Stimulated activated CD8-positive, alpha-beta memory T cell treated with anti-CD3 and anti-CD28 coated beads, Interleukin-7, amount 100 ng/mL, for 4 hours (primary cell): ENCODE measurements around the gene TIMM17A.
"Not testable (repeated sequence)": the region's sequence is repeated elsewhere in the genome, so short reads cannot be mapped to it uniquely, and the experiment has no call there.

ENCODE experiments used
- DNase-seq, 2 donors: peaks; one replicate each; pipeline ENCODE4 v3.0.0-alpha.2; 2020; ENCODE audit warnings: low read depth in 2 of 2

Gene TIMM17A

GRCh38 chr1:202016022-202016810 lies 60.9 kb downstream of the TIMM17A start:
- no peak for DNase-seq

- no peak for DNase-seq
Observed at GRCh38 chr1:202016811-202017748, 61.8 kb downstream of the TIMM17A start.

GRCh38 chr1:202017749-202018467 lies 62.6 kb downstream of the TIMM17A start:
- DNase-seq: no peak

GRCh38 chr1:202018468-202019234 lies 63.3 kb downstream of the TIMM17A start:
- DNase-seq: no peak

- DNase-seq: not testable (repeated sequence)
Observed at GRCh38 chr1:202019235-202019558, 63.9 kb downstream of the TIMM17A start.
